ENCODE measurements around the gene PRKN. TPM values are rescaled to one million over a fixed set of nuclear protein-coding genes. Genes with fewer than 3 reads are reported as not detected.

Gene PRKN
- total RNA-seq, 1 experiment from 2014 or later = 2.0 TPM

GRCh38 chr6:161412795-161413194 lies 1314.8 kb downstream of the PRKN start:
- Histone ChIP-seq H2BK12ac (ENCODE audit: insufficient read length, low read depth, low read length) (no peak overlapping the region), H3K9me3 (ENCODE audit: control insufficient read depth, low read depth, low read length) (peaks cover 10% of the 10 kb centered on the region), H3K23me2 (ENCODE audit: insufficient read length, low read depth, low read length, poor library complexity, severe bottlenecking) (no peaks in the 10 kb centered on the region), H2BK15ac (ENCODE audit: low read depth, low read length) (no peak overlapping the region), H3T11ph (ENCODE audit: low read length) (no peak overlapping the region), H2BK120ac (ENCODE audit: low read depth, low read length, poor library complexity, severe bottlenecking) (no peak overlapping the region), H3K4ac (ENCODE audit: low read depth, low read length) (no peak overlapping the region), H3K23ac (ENCODE audit: insufficient read length, low read depth, low read length) (no peak overlapping the region), H3K14ac (ENCODE audit: insufficient read depth, low read length) (no peak overlapping the region), H4K5ac (ENCODE audit: insufficient read length, low read depth, low read length) (no peak overlapping the region), H3K56ac (ENCODE audit: insufficient read length, low read depth, low read length) (no peak overlapping the region), H2BK20ac (ENCODE audit: low read depth, low read length, poor library complexity, severe bottlenecking) (no peak overlapping the region), H3K9ac (ENCODE audit: extremely low read depth, insufficient read length, low read length) (no peak overlapping the region), H3K79me2 (ENCODE audit: insufficient read depth, low read length) (no peaks in the 10 kb centered on the region), H4K20me1 (ENCODE audit: control insufficient read depth, insufficient read depth, insufficient read length) (no peaks in the 10 kb centered on the region), H2BK5ac (ENCODE audit: insufficient read length, low read length) (no peak overlapping the region), H3K79me1 (ENCODE audit: insufficient read depth, low read depth, low read length, poor library complexity, severe bottlenecking) (no peaks in the 10 kb centered on the region), H3K4me1 (ENCODE audit: insufficient read depth, low read length) (no peaks in the 10 kb centered on the region), H4K91ac (ENCODE audit: insufficient read length, low read depth, low read length) (no peak overlapping the region), H2AFZ (ENCODE audit: low read length) (no peak overlapping the region), H2AK5ac (ENCODE audit: insufficient read length, low read length) (no peak overlapping the region), H3K4me2 (ENCODE audit: insufficient read depth, insufficient read length, low read length) (no peak overlapping the region), H3K27me3 (ENCODE audit: insufficient read depth, low read length) (no peaks in the 10 kb centered on the region), H4K8ac (replicated peaks; ENCODE audit: insufficient read length, low read depth, low read length) (no peak overlapping the region), H3K18ac (ENCODE audit: insufficient read length, low read depth, low read length) (no peak overlapping the region), H3K27ac (ENCODE audit: insufficient read length, low read depth, low read length) (no peak overlapping the region)
- no CpG with 5 or more reads among the region's 5 CpGs for WGBS (ENCODE audit: extremely low coverage, insufficient read length, low lambda C conversion rate)
- peaks cover 20 to 22% of the 10 kb centered on the region in 2 experiments for H3K4me1 Mint-ChIP-seq
- H3K27me3 Mint-ChIP-seq (ENCODE audit: low read depth) = peaks cover 5% of the 10 kb centered on the region
- no peak overlapping the region for H3K4me3 Mint-ChIP-seq
- H3K9me3 Mint-ChIP-seq = peaks cover 3 to 5% of the 10 kb centered on the region in 2 experiments; a peak in 4 of 5 replicates
- no peaks in the 10 kb centered on the region for H3K36me3 Mint-ChIP-seq (ENCODE audit: insufficient read depth in 1 of 3, low read depth in 3 of 3)
- H3K27ac Mint-ChIP-seq = no peak overlapping the region
- TF ChIP-seq CTCF (conservative IDR thresholded peaks at IDR 0.05) = no peak
- DNase-seq = no peak
